GM20000 (cell line): Measurements from ENCODE around the gene CAMK2G.

Experiments
- DNase-seq: peaks from one replicate; pipeline ENCODE4 v3.0.0; 2012; ENCODE audit warnings: low spot score
- TF ChIP-seq, protein P1 (sequence below): IDR thresholded peaks from 2 replicates; pipeline ENCODE4 v1.5.1; 2012; ENCODE audit warnings: mild to moderate bottlenecking, control low read depth; ENCODE audit errors: extremely low read depth, missing control alignments

Gene CAMK2G

DNA sequence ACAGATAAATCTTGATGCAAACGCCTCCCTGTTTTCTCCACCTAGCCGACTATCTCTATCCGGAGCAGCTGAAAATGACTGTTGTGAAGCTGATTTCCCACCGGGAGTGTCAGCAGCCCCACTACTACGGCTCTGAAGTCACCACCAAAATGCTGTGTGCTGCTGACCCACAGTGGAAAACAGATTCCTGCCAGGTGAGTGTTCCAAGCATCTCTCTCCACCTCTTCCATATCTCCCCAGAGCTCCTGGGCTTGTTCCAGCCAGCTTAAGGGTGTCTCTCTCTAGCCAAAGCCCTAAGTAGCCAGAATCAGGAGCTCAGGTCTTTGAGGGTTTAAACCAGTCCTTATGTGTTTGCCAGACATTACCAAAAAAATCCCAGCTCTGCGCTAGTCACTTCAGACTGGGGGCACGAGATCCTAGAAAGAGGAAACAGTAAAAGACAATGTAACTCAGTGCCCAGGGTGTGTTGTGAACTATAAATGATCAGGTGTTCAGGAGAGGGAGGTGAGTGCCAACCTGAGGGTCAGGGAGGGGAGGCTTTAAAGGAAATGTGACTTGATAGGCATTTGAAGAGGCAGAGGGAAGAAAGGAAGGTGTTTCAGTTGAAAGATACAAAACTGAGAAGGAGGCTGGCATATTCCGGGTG lies 41.0 kb upstream of the CAMK2G start:
- TF ChIP-seq, protein P1, sequence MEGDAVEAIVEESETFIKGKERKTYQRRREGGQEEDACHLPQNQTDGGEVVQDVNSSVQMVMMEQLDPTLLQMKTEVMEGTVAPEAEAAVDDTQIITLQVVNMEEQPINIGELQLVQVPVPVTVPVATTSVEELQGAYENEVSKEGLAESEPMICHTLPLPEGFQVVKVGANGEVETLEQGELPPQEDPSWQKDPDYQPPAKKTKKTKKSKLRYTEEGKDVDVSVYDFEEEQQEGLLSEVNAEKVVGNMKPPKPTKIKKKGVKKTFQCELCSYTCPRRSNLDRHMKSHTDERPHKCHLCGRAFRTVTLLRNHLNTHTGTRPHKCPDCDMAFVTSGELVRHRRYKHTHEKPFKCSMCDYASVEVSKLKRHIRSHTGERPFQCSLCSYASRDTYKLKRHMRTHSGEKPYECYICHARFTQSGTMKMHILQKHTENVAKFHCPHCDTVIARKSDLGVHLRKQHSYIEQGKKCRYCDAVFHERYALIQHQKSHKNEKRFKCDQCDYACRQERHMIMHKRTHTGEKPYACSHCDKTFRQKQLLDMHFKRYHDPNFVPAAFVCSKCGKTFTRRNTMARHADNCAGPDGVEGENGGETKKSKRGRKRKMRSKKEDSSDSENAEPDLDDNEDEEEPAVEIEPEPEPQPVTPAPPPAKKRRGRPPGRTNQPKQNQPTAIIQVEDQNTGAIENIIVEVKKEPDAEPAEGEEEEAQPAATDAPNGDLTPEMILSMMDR: no peak
- no peak for DNase-seq

DNA sequence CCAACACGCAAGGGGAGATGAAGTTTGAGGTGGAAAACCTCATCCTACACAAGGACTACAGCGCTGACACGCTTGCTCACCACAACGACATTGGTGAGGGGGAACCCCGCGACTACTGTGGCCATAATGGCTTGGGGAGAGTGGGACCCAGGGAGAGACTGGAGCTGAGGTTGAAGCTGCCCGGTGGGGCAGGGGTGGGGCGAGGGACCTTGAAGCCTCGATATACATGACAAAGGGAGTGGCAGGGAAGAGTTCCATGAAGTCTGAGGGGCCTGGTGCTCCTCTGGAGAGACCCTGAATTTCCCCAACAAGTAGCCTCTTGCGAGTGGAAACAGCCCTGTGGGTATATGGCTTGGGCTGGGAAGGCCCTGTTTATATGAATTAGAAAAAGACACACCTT lies 39.7 kb upstream of the CAMK2G start:
- TF ChIP-seq, protein P1: no peak
- no peak for DNase-seq

DNA sequence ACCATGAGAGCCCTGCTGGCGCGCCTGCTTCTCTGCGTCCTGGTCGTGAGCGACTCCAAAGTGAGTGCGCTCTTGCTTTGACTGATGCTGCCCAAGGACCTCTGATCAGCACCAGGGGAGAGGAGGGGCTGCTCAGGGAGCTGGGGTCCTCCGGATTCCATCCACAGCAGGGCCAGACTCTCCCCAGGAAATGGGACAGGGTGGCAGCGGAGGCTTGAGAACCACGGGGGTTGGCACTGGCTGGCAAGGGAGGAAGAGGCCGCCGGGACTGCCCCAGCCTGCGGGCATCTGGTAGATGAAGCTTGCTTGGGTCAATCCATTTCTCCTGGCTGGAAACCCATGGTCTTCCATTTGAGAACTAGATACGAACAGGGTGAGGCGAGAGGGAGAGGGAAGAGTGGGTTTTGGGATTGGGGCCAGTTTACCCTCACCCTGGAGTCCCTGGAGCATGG lies 37.2 kb upstream of the CAMK2G start:
- TF ChIP-seq, protein P1: no peak
- DNase-seq: no peak

DNA sequence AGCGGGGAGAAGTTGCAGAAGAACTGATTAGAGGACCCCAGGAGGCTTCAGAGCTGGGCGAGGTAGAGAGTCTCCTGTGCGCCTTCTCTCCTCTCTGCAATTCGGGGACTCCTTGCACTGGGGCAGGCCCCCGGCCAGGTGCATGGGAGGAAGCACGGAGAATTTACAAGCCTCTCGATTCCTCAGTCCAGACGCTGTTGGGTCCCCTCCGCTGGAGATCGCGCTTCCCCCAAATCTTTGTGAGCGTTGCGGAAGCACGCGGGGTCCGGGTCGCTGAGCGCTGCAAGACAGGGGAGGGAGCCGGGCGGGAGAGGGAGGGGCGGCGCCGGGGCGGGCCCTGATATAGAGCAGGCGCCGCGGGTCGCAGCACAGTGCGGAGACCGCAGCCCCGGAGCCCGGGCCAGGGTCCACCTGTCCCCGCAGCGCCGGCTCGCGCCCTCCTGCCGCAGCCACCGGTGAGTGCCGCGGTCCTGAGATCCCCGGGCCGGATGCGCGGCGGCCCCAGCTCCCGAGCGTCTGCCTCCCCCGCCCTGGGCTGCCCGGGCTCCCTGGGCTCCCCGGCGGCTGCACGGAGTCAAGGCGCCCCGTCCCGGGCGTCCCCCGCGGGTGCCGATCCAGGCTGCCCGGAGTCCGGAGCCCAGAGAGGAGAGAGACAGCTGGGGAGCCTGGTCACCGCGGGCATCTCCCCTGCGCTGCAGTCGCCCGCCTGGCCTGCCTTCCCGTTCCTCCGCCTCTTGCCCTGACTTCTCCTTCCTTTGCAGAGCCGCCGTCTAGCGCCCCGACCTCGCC lies 36.6 kb upstream of the CAMK2G start, which contains the start of gene PLAU:
PLAU (plus strand) TSS at position 369 of the 789 bp plus-strand sequence. CDS start 424 bp downstream, outside the sequence.
- DNase-seq: peak; percentile 70
- TF ChIP-seq, protein P1: no peak

DNA sequence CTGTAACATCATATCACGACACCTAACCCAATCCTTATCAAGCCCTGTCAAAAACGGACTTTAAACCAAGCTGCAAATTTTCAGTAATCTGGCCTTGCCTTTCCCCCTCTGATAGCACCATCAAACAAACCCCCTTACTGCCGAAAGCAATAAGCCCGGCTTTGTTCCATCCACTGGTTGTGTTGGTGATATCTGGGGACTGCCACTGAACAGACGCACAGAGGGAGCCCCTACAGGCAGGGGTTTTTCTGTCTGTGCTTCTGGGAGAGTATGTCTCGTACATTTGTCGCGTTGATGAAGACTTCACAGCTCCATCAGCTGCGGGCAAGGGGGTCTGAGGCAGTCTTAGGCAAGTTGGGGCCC lies 36.0 kb upstream of the CAMK2G start:
- TF ChIP-seq, protein P1: no peak
- DNase-seq: peak; percentile 64

DNA sequence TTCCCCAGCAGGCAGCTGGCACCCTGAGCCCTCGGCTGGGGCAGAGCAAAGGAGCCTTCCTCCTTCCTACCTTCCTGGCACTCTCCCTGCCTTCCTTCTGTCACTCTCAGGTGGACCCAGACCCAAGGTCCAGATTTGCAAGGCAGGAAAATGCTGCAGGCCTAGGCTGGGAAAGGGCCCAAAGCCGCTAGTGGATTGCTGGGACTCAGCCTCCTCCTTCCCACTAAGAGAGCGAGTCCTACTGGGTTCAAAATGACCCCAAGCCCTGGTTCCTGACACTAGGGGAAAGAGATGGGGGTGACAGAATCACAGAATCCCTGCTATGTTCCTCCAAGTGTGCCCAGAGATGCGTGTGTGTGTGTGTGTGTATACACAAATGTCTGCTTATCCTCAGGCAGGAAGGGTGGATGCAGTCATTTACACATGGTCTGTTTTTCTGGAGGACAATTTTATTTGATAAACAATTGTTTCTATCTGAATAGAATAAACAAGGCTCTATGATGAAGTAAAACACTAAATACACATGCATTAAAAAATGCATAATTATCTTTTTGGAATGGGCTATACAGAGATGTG lies 35.3 kb upstream of the CAMK2G start:
- TF ChIP-seq, protein P1: no peak
- no peak for DNase-seq
